Measurements from ENCODE around the gene CUEDC1. TPM values are rescaled to one million over a fixed set of nuclear protein-coding genes. Genes with fewer than 3 reads are reported as not detected.

CUEDC1 gene
- total and polyA plus RNA-seq, 2 of the 13 experiments (the other 11 are each of a cell fraction or from before 2014, with no cell fraction given) = 7.4 to 12.9 TPM

DNA sequence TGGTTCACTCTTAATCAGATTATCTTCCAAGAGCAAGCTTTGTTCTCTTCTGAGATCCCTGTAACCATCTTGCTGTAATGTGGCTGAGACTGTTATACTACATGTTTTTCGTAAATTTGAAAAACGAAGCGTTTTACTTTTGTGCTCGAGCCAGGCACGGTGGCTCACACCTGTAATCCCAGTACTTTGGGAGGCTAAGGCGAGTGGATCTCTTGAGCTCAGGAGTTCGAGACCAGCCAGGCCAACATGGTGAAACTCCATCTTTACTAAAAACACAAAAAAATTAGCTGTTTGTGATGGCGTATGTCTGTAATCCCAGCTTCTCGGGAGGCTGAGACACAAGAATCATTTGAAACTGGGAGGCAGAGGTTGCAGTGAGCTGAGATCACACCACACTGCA is 7.8 kb downstream of the CUEDC1 start (continued):
- TF ChIP-seq ZNF317 (CRISPR knock-in tag; IDR thresholded peaks at IDR 0.05) (peak; percentile 48; the same call in 1 of the 2 replicates), GABPA (IDR thresholded peaks at IDR 0.05; ENCODE audit: low read depth, low read length) (no peak), GABPA (CRISPR knock-in tag; IDR thresholded peaks at IDR 0.05; ENCODE audit: low read depth) (no peak), ZNF737 (CRISPR knock-in tag; IDR thresholded peaks at IDR 0.05; ENCODE audit: borderline replicate concordance) (no peak), ZNF598 (CRISPR knock-in tag; IDR thresholded peaks at IDR 0.05; ENCODE audit: borderline replicate concordance) (no peak), MXD4 (CRISPR knock-in tag; IDR thresholded peaks at IDR 0.05) (no peak), SNAPC2 (CRISPR knock-in tag; IDR thresholded peaks at IDR 0.05) (no peak), ZFYVE20 (CRISPR knock-in tag; IDR thresholded peaks at IDR 0.05; ENCODE audit: borderline replicate concordance, low read depth) (no peak), SIN3A (IDR thresholded peaks at IDR 0.05; ENCODE audit: borderline replicate concordance, low read depth, low read length) (no peak)
- TF ChIP-seq, protein P1, sequence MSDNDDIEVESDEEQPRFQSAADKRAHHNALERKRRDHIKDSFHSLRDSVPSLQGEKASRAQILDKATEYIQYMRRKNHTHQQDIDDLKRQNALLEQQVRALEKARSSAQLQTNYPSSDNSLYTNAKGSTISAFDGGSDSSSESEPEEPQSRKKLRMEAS (IDR thresholded peaks at IDR 0.05) = no peak

DNA sequence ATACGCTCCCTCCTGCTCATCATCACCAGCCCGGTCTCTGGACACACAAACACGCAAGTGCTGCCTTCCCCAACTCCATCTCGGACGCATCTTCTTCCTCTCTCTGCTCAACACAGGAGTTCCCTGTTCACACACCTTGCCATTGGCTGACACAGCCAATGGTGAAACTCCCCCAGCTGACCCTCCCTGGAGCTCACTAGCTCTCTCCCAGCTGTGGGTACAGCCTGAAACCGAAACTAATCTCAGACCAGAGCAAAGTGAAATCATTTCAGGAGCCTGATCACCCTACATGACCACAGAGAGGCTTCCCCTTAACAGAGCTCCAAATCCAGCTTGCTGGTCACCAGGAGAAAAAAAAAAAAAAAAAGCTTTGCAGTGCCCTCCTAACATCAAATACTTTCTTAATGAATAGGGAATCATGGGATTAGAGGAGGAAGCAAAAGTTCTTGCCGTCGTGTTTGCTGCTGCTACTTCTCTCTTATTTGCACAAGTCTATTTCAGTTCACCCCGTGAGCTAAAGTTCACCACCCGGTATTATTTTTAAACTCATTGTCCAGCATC is 8.3 kb downstream of the CUEDC1 start:
- peak overlapping the region; percentile 44 to 58 (median 55) for H3K4me3 ChIP-seq (replicated peaks in 1 of 3; ENCODE audit: insufficient read depth in 1 of 3, low read depth in 2 of 3, low read length in 3 of 3)
- H3K79me2 ChIP-seq (ENCODE audit: insufficient read depth, low read length) = no peaks in the 10 kb centered on the region
- H3K36me3 ChIP-seq (replicated peaks in 1 of 2; ENCODE audit: control insufficient read depth in 1 of 2, insufficient read depth in 2 of 2, low read length in 2 of 2) = no peaks in the 10 kb centered on the region
- DNase-seq (ENCODE audit: low spot score) (peak; percentile 80), FAIRE-seq (peak; percentile 32), ATAC-seq (peak; percentile 95)
- WGBS (ENCODE audit: low lambda C conversion rate) = 25% methylated on average over 10 of the region's 10 CpGs
- peaks cover 71% of the 10 kb centered on the region for H3K4me1 ChIP-seq (ENCODE audit: insufficient read depth, low read length)
- no peaks in the 10 kb centered on the region for H4K20me1 ChIP-seq (ENCODE audit: insufficient read depth, low read length)
- in situ Hi-C loops (cut with HindIII; ENCODE audit: extremely low pct_ligation_motif_present, low pct_unique_long_range_greater_than_20kb) = no loop called here
- ChIA-PET POLR2A (interaction anchor here (0.7 to 3.0 kb wide), 15 partner anchors 9 to 136 kb away, joined by 3 to 21 read pairs (median 5); partner anchors contain the start of genes CUEDC1 and SRSF1), CTCF (ENCODE audit: low intra/inter-chr PET ratio, low total read pairs) (no interaction called here)
- no TSS peak for BruUV-seq (replicated peaks)
- intact Hi-C loops (cut with micrococcal nuclease; ENCODE audit: unreplicated experiment) = loop anchor here (1.0 kb wide), 1 partner anchor 9 kb away; no protein-coding TSS in a partner anchor
- H3K9me3 ChIP-seq (ENCODE audit: low read length) = no peaks in the 10 kb centered on the region
- H2AFZ ChIP-seq (ENCODE audit: low read length) = no peak overlapping the region
- H3K9ac ChIP-seq (ENCODE audit: insufficient read depth, low read depth, low read length) = peak overlapping the region; percentile 61
- no peaks in the 10 kb centered on the region for H3K27me3 ChIP-seq (ENCODE audit: control insufficient read depth in 1 of 2, insufficient read depth in 2 of 2, low read length in 2 of 2)
- peak overlapping the region; percentile 71 for H3K4me2 ChIP-seq (ENCODE audit: low read depth, low read length)
- peak overlapping the region; percentile 63 for H3K27ac ChIP-seq (ENCODE audit: extremely low read length, insufficient read depth, low read length)
- TF ChIP-seq KLF15 (CRISPR knock-in tag; IDR thresholded peaks at IDR 0.05; ENCODE audit: borderline replicate concordance) (no peak), CEBPG (CRISPR knock-in tag; IDR thresholded peaks at IDR 0.05) (peak; percentile 30), RCOR2 (CRISPR knock-in tag; IDR thresholded peaks at IDR 0.05) (no peak), RXRB (CRISPR knock-in tag; IDR thresholded peaks at IDR 0.05; ENCODE audit: borderline replicate concordance) (0 out of 2 replicates have a peak, but pooled peaks have one; percentile 22), STAG1 (CRISPR knock-in tag; IDR thresholded peaks at IDR 0.05) (no peak), MXI1 (IDR thresholded peaks at IDR 0.05; ENCODE audit: borderline replicate concordance, low read depth, low read length) (0 out of 3 replicates have a peak, but pooled peaks have one; percentile 9), ELF3 (CRISPR knock-in tag; IDR thresholded peaks at IDR 0.05) (0 out of 2 replicates have a peak, but pooled peaks have one; percentile 26), MYC (CRISPR knock-in tag; IDR thresholded peaks at IDR 0.05; ENCODE audit: borderline replicate concordance) (no peak), KLF16 (CRISPR knock-in tag; IDR thresholded peaks at IDR 0.05) (0 out of 4 replicates have a peak, but pooled peaks of 1 of the 2 experiments have one; percentile 23), ZNF644 (CRISPR knock-in tag; IDR thresholded peaks at IDR 0.05; ENCODE audit: low read depth) (0 out of 2 replicates have a peak, but pooled peaks have one; percentile 20), HOXA3 (CRISPR knock-in tag; IDR thresholded peaks at IDR 0.05) (peak; percentile 39; the same call in 1 of the 2 replicates)
- TF ChIP-seq, protein P2, sequence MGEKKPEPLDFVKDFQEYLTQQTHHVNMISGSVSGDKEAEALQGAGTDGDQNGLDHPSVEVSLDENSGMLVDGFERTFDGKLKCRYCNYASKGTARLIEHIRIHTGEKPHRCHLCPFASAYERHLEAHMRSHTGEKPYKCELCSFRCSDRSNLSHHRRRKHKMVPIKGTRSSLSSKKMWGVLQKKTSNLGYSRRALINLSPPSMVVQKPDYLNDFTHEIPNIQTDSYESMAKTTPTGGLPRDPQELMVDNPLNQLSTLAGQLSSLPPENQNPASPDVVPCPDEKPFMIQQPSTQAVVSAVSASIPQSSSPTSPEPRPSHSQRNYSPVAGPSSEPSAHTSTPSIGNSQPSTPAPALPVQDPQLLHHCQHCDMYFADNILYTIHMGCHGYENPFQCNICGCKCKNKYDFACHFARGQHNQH (CRISPR knock-in tag; IDR thresholded peaks at IDR 0.05) = 0 out of 2 replicates have a peak, but pooled peaks have one; percentile 40

All from HepG2 (cell line).